Stimulated activated CD4-positive, alpha-beta T cell treated with anti-CD3 and anti-CD28 coated beads, TNF-alpha, amount 100 ng/mL, for 24 hours (primary cell): ENCODE data around the gene IER5.
"Not testable (repeated sequence)": the region's sequence is repeated elsewhere in the genome, so short reads cannot be mapped to it uniquely, and the experiment has no call there.

Experiments
- DNase-seq, 3 experiments: peaks; one replicate each; pipeline ENCODE4 v3.0.0-alpha.2; 2020; ENCODE audit warnings: low read depth in 3 of 3

The IER5 gene

DNA sequence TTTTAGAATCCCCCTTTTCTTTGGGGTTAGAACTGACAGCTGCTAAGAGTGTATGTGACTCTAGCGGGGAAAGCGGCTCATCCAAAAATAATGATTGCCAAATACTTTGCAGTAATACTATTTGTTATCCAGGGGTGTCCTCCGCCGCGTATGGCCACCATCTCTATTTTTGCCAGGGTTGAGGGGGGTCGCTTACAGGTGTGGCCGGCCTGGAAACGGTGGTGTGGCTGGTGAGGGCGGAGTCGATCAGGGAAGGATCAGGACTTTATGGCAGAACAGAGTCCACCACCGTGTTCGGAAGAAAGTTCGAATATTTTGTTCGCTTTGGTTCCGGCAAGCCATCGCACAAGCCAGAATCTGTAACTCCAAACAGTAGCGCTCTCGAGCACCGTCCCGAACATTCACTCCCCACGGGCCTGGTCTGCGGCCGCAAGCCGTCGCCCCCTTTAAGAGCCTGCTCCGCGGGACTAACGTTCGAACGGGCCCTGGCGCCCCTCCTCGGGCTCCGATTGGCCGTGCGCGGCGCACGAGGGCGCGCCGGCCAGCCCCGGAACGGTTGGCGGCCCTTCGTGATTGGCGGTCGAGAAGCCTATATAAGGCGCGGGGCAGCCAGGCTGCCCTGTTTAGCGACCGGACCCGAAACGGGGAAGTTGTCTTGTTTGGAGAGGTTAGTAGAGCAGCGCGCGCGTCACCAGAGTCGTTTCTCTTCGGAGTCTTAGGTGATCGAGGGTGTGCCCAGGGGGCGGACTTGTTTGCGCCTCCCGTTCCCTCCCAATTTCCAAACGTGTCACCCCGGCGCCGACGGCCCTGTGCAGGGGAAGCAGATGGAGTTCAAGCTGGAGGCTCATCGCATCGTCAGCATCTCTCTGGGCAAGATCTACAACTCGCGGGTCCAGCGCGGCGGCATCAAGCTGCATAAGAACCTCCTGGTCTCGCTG, at the start of gene IER5:
TSS of gene IER5 (plus strand) at position 622 of the 938 bp plus-strand sequence. CDS start at position 825, 203 bp downstream.
- peak; percentile 92 to 95 (median 93) for DNase-seq

GRCh38 chr1:181040284-181040865, 48.1 kb upstream of the IER5 start:
- DNase-seq = no peak

DNA sequence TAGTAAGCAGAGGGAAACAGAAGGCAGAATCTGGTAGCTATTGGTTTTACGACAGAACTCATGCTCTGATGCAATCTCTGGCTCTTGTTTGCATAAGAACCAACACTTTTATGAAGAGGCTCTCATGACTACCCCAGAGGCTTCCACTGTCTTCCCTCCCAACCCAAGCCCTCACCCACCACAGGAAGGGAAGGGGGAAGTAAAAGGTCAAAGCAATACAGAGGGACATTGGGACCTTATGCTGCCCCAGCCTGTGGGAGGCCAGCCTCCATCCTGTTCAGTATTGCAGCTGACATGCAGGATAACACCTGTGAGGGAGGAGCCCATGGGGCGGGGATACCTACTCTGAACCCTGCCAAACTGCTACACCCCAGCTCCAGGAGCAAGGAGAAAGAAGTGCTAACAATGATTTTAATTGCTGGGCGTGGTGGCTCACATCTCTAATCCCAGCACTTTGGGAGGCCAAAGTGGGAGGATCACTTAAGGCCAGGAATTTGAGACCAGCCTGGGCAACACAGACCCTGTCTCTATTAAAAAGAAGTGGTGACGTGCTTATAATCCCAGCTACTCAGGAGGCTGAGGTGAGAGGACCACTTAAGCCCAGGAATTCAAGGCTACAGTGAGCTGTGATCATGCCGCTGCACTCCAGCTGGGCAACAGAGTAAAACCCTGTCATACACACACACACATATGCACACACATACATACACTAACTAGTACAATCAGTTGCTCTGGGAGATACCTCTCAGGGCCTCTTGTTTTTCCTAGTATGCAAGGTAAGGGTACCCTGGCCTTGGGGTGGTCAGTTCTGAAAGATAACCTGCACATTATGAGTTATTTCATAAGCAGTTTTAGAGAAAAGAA, 45.2 kb upstream of the IER5 start:
- no peak for DNase-seq

GRCh38 chr1:181044449-181044966, 44.0 kb upstream of the IER5 start:
- DNase-seq = peak in 2 of 3 experiments; percentile 22 to 46

DNA sequence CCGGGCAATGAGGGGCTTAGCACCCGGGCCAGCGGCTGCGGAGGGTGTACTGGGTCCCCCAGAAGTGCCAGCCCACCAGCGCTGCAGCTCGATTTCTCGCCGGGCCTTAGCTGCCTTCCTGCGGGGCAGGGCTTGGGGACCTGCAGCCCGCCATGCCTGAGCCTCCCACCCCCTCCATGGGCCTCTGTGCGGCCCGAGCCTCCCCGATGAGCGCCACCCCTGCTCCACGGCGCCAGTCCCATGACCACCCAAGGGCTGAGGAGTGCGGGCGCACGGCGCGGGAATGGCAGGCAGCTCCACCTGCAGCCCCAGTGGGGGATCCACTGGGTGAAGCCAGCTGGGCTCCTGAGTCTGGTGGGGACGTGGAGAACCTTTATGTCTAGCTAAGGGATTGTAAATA, 42.6 kb upstream of the IER5 start:
- not testable (repeated sequence) for DNase-seq

- DNase-seq = no peak
These were observed 39.1 kb upstream of the IER5 start for GRCh38 chr1:181049378-181049777.

GRCh38 chr1:181050922-181051321, 37.6 kb upstream of the IER5 start:
- DNase-seq = no peak

DNA sequence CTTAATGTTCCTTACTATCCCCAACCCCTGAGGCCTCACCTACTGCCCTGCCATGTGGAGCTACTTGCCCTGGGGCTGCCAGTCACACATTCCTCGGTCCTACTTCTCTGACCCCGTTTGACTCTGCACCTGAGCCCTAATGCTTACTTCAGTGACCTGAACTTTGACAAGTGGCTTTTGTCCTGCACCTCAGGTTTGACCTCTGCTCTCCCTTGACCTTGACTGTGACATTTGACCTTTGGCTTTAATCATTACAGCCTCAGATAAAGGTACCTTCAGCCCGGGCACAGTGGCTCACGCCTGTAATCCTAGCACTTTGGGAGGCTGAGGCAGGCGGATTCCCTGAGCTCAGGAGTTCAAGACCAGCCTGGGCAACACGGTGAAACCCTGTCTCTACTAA, 31.9 kb upstream of the IER5 start:
- no peak for DNase-seq

DNA sequence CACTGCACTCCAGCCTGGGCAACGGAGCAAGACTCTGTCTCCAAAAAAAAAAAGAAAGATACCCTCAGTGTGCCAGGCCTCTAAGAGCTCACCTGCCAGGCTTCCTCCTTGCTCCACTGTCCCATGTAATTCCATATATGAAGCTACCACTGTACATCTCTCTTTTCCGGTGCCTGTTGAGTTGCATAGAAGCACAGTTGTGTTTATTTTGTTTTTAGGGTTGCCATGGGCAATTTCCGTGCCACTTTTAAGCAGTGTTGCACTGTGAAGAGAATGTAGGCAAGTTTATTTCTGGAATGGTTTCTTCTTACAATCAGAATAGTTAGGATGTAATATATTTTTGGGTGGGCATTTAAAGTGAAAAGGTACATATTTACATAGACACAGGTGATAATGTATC, 31.4 kb upstream of the IER5 start:
- no peak for DNase-seq

GRCh38 chr1:181059435-181059834, 29.1 kb upstream of the IER5 start:
- DNase-seq = no peak

DNA sequence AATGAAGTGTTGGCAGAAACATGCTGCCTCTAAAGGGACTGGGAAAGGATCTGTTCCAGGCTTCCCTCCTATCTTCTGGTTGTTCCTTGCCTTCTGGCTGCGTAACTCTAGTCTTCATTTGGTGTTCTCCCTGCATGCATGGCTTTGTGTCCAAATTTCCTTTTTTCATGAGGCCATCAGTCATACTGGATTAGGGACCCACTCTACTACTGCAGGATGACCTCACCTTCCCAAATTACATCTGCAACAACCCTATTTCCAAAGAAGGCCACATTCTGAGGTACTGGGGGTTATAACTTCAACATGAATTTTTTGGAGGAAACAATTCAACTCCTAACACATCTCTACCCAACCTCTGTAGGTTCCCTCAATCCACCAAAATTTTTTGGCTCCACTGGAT, 28.4 kb upstream of the IER5 start:
- no peak for DNase-seq

DNA sequence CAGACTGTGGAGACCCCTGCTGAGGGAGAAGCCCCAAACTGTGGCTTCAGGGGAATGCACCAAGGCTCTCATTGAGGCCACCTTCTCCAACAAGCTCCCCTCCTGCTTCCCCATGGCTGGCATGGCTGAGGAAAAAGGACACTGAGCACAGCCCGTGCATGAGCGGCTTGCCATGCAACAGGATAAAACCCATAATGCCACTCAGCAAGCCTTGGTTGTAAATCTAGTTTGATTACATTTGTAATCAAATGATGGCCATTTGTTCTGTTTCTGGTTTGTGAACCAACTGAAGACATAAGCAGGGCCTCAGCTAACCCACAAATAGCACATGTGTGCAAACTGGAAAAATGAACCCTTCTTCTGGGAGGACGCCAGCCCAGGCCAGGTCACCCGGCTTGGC, 27.6 kb upstream of the IER5 start:
- not testable (repeated sequence) for DNase-seq

DNA sequence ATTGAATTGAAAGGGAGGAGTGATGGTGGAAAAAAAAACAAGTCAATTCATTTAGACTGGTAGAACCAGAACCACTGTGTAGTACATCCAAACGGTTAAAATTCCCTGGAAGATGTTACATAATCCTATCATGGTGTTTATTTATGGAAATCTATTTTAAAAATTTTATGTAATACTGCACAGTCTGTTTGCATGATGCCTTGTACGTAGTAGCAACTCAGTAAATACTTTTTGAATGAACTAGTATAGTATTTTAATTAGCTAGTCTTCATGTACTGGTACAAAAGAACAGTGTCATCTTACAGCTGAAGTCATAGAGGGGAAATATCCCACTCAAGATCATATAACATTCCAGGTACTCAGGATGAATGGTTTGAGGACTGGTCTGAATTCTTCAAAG, 27.0 kb upstream of the IER5 start:
- DNase-seq = no peak

GRCh38 chr1:181061891-181062835, 26.3 kb upstream of the IER5 start:
- DNase-seq = peak in 1 of 3 experiments; percentile 21

DNA sequence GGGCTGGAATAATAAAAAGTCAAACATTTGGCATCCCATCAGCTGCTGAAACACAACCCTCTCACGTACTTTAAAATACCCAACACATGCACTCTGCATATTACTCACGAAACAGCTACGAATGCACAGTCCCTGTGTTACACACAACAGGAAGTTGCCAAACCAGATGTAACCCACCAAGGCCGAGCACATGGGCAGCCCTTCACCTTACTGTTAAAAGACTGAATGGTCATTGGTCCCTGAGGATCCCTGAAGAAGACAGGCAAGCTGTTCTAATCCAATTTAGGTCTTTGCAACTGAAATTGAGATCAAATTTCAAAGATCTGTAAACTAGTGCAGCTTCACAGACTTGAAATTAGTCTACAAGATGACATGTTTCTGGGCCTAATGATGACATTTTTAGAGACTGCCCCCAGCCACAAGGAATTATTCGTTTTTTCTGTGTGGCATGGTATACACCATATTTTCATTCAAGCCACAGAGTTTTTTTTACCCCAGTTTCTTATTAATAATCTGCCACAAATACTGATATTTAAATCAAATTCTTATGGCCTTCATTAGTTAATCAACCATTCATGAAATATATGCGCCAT, 25.6 kb upstream of the IER5 start:
- peak in 1 of 3 experiments; percentile 13 for DNase-seq

DNA sequence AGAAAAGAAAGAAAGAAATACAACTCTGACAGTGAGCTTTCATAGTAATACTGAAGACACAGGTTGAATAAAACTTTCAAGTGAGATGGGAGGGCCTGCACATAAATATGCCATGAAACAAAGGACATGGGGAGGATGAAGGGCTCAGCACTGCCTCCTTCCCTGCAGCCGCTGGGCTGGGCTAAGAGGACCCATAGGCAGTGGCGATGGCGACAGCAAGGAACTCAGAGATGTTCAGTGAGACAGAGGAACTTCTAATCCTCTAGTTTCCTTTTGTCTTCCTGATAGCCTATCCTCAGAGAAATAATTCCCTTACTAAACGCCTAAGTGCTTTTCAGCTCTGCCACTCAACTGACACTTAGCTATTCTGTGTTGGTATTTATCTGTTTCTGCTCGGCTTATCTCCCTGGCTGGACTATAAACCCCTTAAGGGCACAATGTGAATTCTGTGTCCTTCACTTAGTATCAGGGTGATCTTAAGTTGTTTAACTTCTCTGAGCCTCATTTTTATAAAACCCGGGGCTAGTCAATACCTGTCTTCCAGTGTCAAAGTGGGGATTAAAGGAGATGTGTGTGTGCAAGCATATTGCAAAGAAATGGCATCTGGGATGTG, 24.4 kb upstream of the IER5 start:
- no peak for DNase-seq

DNA sequence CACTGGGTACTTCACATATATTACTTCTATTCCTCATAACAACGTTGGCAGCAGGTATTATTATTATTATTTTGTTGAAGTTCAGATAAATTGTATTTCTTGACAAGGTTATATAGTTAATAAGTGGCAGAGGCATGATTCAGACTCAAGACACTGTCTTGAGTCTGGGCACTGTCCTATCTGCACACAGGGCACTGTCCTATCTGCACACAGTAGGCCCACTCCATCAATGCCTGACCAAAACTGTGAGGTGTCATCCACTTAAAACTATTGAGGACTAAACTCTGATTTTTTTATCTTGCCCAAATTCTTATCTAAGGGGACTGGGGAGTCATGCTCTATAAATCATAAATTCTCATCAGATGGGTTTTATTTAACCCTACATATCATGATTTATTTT, 23.8 kb upstream of the IER5 start:
- no peak for DNase-seq

DNA sequence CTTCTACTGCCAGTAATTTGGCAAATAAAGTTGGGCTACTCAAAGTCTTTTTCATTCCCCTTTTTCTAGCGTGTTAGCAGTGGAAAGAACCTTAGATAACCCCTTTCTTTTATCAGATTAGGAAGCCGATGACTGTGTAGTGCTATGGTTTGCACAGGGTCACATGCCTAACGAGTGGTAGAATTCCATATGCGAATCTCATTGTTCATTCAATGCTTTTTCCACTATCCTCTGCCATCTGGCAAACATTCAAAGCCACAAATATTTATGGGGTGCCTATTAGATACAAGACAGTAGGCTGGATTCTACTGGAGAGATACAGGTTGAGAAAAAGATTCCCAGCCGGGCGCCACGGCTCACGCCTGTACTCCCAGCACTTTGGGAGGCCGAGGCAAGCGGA, 14.9 kb upstream of the IER5 start:
- no peak for DNase-seq

DNA sequence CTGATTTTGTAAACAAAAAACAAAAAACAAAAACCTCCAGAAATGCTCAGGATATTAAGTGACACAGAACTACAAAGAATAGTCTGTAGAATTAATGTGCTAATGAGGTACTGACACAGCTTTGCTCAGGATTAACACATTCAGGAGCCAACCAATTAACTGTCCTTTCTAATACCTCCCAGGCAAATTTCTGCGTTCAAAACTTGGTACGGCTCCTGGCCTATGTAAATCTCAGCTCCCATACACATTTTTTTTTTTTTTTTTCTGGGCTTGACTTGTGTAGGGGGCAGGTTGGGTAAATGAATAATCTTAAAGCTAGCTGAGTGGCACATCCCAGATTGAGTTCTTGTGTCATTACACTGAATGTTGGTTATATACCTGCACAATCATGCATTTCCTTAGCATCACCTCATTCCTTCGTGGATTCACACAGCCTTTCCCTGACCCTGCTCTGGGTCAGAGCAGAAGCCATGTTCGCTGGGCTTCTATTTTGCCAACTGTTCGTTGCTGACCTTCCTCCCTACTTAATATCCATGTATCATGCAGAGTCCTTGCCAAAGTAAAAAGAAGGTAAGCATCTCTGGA, 12.6 kb upstream of the IER5 start:
- DNase-seq = no peak

DNA sequence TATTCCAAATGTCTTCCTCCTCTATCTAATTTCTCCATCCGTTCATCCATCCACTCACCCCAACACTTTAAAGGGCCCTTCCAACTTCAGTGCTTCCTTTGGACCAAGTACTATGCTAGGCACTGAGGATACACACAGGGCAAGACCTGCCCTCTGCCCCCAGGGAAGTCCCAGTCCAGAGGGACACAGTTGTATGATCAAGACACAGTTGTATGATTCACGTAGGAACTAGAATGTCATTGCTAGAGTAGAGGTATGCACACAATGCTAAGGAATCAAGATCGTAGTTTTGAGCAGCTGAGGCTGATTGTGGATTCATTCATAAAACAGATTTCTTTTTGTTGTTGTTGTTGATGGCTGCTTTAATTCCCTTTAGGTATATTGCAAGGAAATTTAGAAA, 11.6 kb upstream of the IER5 start:
- DNase-seq = no peak
